GDM1 (cell line): ENCODE data around the gene TTC4.
A peak's percentile ranks its signal among the peaks of the same experiment; 100 is the strongest.

Source experiments
- DNase-seq: peaks from one replicate; lab custom pipeline; 2025; lab: John Stamatoyannopoulos, UW

The TTC4 gene

DNA sequence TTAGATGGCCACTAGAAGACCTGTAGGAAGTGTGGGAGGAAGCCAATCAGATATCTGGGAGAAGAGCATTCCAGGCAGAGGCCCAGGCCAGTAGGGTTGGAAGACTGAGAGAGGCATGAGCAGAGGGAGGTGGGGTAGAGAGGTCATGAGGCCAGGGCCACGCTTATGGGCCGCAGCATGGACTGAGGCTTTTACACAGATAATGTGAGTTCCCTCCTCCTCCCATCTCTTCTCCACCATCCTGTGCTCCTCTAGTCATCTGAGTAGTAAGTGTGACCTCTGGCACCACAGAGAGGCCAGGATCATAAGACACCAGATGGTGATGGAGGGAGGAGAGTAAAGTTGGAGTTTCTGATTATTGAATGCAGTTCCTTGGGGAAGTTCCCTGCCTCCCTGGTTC lies 68.4 kb downstream of the TTC4 start:
- no peak for DNase-seq

DNA sequence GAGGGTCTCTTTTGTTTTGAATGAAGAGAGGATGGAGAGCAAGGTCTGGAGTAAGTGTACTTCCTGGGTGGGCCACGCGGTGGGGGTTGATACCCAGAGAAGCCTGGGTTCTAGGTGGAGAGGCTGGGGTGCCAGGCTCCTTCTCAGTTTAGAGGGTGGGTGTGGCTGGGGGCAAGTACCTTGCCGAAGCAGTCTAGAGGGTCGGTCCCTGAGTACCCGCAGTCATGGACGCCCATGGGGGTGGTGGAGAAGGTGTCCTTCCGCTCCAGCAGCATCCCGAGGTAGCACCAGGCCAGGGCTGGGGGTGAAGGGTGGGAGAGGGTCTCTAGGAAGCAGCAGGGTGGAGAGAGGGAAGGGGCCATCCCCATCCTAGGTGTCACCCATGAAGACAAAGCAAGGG lies 71.1 kb downstream of the TTC4 start:
- no peak for DNase-seq

DNA sequence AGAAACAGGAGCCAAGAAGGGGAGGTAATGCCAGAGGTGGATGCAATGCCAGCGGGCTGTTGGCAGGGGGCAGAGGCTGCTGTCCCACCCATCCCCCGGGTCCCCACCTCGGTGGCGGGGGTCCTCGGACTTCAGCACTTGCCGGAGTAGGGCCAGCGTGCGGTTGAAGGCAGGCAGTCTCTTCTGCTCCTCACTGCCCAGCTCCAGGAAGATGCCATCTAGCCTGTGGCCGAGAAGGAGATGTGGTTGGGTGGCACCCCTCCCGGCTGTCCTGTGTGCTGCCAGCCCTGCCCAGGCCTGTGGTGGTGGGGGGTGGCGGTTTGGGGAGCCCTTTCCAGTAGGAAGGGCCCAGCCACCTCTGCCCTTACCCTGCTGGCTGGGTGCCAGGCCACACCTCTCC lies 71.9 kb downstream of the TTC4 start:
- DNase-seq, result no peak

DNA sequence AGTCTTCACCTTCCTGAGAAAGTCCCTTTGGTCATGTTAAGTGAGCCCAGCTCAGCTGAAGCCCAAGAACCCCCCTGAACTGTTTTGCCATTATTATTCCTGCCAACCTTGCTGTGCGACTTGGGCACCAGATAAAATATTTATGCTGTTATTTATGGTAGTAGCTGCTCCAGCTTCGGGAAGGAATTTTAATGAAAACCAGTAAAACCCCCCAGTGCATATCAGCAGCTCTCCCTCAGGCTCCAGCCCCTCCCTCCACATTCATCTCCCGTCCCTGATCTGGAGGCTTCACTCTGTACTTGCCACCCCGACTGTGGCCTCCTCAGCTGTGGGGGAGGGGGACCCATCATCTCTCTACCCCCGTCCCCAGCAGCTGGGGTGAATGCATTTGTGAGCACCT lies 72.8 kb downstream of the TTC4 start:
- no peak for DNase-seq

DNA sequence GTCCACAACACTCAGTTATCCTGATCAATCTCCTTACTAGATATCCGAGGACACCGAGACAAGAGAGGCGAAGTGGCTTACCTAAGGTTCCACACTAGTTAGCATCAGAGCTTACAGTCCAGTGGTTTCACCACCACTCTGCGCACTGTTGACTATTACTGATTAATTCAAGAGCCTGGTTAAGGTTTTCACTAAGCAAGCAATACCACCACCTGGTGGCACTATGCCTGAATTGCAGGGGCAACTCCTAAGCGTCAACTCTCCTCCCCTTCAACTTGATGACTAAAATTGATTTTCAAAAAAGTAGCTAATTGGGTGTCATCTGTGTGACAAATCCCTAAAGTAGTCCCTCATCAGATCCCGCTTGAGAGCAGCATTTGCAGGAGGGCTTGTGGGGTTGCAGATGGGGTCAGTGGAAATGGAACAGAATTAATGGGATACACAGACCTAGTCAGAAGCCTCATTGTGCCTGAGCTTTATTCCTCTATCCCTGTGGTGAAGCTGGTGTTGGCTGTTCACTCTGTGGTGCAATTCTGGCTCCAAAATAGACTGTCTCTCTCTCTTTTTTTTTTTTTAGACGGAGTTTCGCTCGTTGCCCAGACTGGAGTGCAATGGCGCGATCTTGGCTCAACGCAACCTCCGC lies 76.3 kb downstream of the TTC4 start:
- DNase-seq, result peak; percentile 5
